ENCODE data around the gene PER3. TPM values are rescaled to one million over a fixed set of nuclear protein-coding genes. Genes with fewer than 3 reads are reported as not detected.

Gene PER3
- polyA plus RNA-seq, 1 experiment: 13.5 TPM

DNA sequence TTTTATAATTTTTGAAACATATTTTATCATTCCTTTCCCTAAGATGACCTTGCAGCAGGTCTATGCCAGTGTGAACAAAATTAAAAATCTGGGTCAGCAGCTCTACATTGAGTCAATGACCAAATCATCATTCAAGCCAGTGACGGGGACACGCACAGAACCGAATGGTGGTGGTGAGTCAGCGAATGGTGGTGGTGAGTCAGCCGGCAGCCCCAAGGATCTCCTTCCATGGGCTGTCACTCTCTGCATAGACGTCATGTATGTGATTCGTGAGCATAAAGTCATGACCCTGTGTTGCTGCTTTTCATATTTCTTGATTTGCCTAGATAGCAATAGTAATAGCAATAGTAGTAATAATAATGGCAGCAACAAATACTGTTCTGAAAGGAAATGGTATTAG lies 26.3 kb downstream of the PER3 start:
- H3K4me3 ChIP-seq (ENCODE audit: low read depth, low read length): no peak overlapping the region
- TF ChIP-seq, protein P1, sequence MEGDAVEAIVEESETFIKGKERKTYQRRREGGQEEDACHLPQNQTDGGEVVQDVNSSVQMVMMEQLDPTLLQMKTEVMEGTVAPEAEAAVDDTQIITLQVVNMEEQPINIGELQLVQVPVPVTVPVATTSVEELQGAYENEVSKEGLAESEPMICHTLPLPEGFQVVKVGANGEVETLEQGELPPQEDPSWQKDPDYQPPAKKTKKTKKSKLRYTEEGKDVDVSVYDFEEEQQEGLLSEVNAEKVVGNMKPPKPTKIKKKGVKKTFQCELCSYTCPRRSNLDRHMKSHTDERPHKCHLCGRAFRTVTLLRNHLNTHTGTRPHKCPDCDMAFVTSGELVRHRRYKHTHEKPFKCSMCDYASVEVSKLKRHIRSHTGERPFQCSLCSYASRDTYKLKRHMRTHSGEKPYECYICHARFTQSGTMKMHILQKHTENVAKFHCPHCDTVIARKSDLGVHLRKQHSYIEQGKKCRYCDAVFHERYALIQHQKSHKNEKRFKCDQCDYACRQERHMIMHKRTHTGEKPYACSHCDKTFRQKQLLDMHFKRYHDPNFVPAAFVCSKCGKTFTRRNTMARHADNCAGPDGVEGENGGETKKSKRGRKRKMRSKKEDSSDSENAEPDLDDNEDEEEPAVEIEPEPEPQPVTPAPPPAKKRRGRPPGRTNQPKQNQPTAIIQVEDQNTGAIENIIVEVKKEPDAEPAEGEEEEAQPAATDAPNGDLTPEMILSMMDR (IDR thresholded peaks at IDR 0.05; ENCODE audit: insufficient read depth, low read depth, low read length): no peak
- ChIA-PET CTCF (no interaction called here), POLR2A (no interaction called here)
- no peaks in the 10 kb centered on the region for H3K27me3 ChIP-seq (ENCODE audit: control insufficient read depth, insufficient read depth, low read length)
- no peaks in the 10 kb centered on the region; the same call in none of the 2 replicates for H3K36me3 ChIP-seq (ENCODE audit: control insufficient read depth, insufficient read depth, low read length)
- no peak for DNase-seq (ENCODE audit: low read depth)

DNA sequence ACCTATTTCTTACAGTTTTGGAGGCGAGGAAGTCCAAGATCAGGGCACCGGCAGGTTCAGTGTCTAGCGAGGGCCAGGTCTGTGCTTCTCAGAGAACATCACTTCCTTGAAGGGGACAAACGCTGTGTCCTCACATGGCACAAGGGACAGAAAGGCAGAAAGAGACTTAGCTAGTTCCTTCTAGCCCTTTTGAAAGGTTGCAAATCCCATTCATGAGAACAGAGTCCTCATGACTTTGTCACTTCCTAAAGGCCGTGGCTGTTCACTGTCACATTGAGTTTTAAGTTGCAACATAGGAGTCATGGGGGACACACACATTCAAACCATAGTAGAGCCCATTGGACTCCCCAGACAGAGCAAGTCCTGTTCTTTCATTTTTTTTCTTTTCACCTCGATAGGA lies 27.4 kb downstream of the PER3 start:
- ChIA-PET POLR2A (no interaction called here), CTCF (no interaction called here)
- DNase-seq (ENCODE audit: low read depth): no peak
- TF ChIP-seq, protein P1 (IDR thresholded peaks at IDR 0.05; ENCODE audit: insufficient read depth, low read depth, low read length): no peak
- no peak overlapping the region for H3K4me3 ChIP-seq (ENCODE audit: low read depth, low read length)
- no peaks in the 10 kb centered on the region for H3K27me3 ChIP-seq (ENCODE audit: control insufficient read depth, insufficient read depth, low read length)
- no peaks in the 10 kb centered on the region; the same call in none of the 2 replicates for H3K36me3 ChIP-seq (ENCODE audit: control insufficient read depth, insufficient read depth, low read length)

DNA sequence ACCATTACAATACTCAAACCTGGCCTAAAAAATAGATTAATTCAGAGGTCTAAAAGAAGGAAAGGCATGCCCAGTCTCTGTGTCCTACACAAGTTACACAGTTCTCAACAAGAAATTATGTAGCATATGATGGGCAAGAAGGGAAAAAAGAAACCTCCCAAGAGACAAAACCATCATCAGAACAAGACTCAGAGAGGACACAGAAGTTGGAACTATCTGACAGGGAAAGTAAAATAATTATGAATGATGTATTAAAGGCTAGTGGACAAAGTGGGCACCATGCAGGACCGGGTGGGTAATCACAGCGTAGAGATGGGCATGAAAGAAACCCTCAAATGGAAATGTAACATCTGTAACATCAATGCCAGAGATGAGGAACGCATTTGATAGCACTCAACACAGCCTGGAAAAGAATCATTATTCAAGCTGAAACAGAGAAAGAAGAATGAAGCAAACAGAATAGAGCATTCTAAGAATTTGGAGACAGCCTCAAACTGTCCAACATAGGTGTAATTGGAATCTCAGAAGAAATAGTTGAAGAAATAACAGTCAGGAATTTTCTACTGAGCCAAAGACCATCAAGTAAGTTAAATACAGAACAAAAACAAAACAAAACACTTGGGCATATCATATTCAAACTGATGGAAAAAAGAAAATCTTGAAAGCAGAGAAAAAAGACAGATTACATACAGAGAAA lies 29.7 kb downstream of the PER3 start:
- TF ChIP-seq, protein P1 (IDR thresholded peaks at IDR 0.05; ENCODE audit: insufficient read depth, low read depth, low read length): no peak
- no peaks in the 10 kb centered on the region; the same call in none of the 2 replicates for H3K36me3 ChIP-seq (ENCODE audit: control insufficient read depth, insufficient read depth, low read length)
- no peak for DNase-seq (ENCODE audit: low read depth)
- ChIA-PET POLR2A (no interaction called here), CTCF (no interaction called here)
- H3K27me3 ChIP-seq (ENCODE audit: control insufficient read depth, insufficient read depth, low read length): no peaks in the 10 kb centered on the region
- no peak overlapping the region for H3K4me3 ChIP-seq (ENCODE audit: low read depth, low read length)

DNA sequence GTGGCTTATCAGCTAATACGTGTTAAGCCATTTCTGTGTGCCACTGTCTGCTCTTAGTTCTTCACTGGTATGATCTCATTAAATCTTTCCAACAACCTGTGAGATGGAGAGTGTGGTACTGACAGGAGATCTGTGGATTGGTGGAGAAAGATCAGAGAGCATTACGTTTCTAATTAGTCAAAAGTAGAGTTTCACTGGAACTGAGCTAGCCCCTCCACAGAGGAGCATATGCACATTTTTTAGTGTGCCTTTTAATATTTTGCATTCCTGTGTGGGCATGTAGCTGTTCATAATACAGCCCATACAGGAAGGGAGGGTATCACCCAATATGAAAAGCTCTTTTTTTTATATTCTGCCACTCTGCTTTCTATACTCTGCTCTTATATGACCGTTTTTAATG lies 37.2 kb downstream of the PER3 start:
- H3K27me3 ChIP-seq (ENCODE audit: control insufficient read depth, insufficient read depth, low read length): no peaks in the 10 kb centered on the region
- ChIA-PET POLR2A (no interaction called here), CTCF (interaction anchor here (1.0 kb wide), 1 partner anchor 16 kb away, joined by 3 read pairs; no protein-coding TSS in a partner anchor)
- H3K4me3 ChIP-seq (ENCODE audit: low read depth, low read length): no peak overlapping the region
- peaks cover 5% of the 10 kb centered on the region for H3K36me3 ChIP-seq (ENCODE audit: control insufficient read depth, insufficient read depth, low read length)
- DNase-seq (ENCODE audit: low read depth): no peak
- TF ChIP-seq, protein P1 (IDR thresholded peaks at IDR 0.05; ENCODE audit: insufficient read depth, low read depth, low read length): no peak

DNA sequence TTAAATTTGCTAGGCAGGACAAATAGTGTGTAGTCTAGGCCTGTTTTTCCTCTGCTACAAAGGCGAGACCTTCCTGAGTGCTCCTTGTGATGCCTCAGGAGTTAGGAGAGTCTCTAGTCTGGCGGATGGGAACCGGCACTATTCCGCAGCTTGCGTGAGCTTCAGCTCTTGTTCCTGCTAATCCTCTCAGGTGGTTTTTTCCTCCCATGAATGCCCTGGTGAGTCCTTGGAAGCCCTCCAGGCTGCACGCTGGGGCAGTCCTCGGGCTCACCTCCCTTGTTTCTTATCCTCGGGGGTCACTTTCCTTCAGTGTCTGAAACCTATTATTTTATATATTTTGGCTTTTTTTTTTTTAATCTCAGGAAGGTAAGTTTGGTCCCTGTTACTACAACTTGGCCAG lies 40.6 kb downstream of the PER3 start:
- H3K4me3 ChIP-seq (ENCODE audit: low read depth, low read length): no peak overlapping the region
- no peak for DNase-seq (ENCODE audit: low read depth)
- TF ChIP-seq, protein P1 (IDR thresholded peaks at IDR 0.05; ENCODE audit: insufficient read depth, low read depth, low read length): no peak
- peaks cover 6% of the 10 kb centered on the region for H3K36me3 ChIP-seq (ENCODE audit: control insufficient read depth, insufficient read depth, low read length)
- CTCF ChIA-PET: interaction anchor here (2.0 kb wide), 1 partner anchor 9 kb away, joined by 5 read pairs; no protein-coding TSS in a partner anchor
- no peaks in the 10 kb centered on the region for H3K27me3 ChIP-seq (ENCODE audit: control insufficient read depth, insufficient read depth, low read length)
- POLR2A ChIA-PET: no interaction called here

Data from BJ (cell line).